ENCODE measurements around the gene SPTB. TPM values are rescaled to one million over a fixed set of nuclear protein-coding genes. Genes with fewer than 3 reads are reported as not detected.

Gene SPTB
- total and polyA plus RNA-seq, 9 of the 15 experiments (the other 6 are each of a cell fraction or from before 2014, with no cell fraction given): 0.21 to 45.9 (median 11.7) TPM

DNA sequence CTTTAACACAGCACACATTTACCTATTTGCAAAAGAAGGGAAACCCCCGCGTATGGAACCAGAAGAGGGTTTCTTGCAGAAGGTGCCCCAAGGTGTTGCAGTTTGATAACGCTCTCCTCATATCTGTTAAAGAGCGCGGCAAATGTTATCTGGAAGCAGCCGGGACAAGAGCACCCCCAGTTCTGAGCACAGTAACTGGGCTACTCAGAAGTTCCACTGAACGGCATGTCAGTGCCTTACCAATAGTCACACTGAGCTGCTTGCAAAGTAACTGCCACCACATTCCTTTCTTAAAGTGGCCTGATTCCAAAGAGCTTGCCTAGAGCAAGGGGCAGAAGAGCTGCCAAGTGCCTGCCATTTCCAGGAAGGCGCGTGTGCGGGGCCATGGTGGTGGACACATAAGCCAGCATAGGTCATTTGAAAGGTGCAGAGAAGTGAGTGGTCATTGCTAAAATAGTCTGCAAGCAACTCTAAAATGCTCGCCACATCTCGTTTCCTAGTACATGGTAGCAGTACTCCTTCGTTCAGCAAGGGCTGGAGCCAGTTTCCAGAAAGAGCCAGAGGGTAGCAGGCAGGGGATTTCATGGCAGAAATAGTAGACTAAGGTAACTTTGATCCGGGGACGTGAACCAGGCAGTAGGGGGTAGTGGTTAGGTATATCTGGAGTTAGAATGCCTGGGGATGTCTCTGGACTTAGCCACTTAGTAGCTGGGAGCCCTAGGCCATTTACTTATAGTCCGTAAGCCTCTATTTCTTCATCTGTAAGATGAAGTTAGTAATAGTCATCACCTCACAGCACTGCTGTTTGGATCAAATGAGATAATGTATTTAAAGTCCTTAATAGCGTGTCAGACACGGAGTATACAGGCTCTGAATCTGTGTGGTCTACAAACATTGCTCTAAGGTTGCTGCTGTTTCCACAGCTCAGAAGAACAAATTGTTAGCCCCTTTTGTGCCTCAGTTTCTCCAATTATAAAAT lies 37.6 kb downstream of the SPTB start (continued):
- TF ChIP-seq, protein P1, sequence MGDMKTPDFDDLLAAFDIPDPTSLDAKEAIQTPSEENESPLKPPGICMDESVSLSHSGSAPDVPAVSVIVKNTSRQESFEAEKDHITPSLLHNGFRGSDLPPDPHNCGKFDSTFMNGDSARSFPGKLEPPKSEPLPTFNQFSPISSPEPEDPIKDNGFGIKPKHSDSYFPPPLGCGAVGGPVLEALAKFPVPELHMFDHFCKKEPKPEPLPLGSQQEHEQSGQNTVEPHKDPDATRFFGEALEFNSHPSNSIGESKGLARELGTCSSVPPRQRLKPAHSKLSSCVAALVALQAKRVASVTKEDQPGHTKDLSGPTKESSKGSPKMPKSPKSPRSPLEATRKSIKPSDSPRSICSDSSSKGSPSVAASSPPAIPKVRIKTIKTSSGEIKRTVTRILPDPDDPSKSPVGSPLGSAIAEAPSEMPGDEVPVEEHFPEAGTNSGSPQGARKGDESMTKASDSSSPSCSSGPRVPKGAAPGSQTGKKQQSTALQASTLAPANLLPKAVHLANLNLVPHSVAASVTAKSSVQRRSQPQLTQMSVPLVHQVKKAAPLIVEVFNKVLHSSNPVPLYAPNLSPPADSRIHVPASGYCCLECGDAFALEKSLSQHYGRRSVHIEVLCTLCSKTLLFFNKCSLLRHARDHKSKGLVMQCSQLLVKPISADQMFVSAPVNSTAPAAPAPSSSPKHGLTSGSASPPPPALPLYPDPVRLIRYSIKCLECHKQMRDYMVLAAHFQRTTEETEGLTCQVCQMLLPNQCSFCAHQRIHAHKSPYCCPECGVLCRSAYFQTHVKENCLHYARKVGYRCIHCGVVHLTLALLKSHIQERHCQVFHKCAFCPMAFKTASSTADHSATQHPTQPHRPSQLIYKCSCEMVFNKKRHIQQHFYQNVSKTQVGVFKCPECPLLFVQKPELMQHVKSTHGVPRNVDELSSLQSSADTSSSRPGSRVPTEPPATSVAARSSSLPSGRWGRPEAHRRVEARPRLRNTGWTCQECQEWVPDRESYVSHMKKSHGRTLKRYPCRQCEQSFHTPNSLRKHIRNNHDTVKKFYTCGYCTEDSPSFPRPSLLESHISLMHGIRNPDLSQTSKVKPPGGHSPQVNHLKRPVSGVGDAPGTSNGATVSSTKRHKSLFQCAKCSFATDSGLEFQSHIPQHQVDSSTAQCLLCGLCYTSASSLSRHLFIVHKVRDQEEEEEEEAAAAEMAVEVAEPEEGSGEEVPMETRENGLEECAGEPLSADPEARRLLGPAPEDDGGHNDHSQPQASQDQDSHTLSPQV (IDR thresholded peaks at IDR 0.05): peak; percentile 81
- TF ChIP-seq NONO (IDR thresholded peaks at IDR 0.05; ENCODE audit: low read depth in 2 of 2, low read length in 1 of 2) (no peak), ZNF785 (CRISPR knock-in tag; IDR thresholded peaks at IDR 0.05) (no peak), ZC3H4 (CRISPR knock-in tag; IDR thresholded peaks at IDR 0.05; ENCODE audit: borderline replicate concordance) (no peak), ATF7 (IDR thresholded peaks at IDR 0.05) (peak; percentile 14; the same call in 1 of the 2 replicates), TCF3 (CRISPR knock-in tag; IDR thresholded peaks at IDR 0.05) (peak; percentile 88), GTF2F1 (IDR thresholded peaks at IDR 0.05; ENCODE audit: low read depth, low read length) (no peak), JUND (IDR thresholded peaks at IDR 0.05; ENCODE audit: borderline replicate concordance, low read depth, low read length) (peak; percentile 43; the same call in 1 of the 2 replicates), JUND (tag; IDR thresholded peaks at IDR 0.05; ENCODE audit: borderline replicate concordance, low read depth, low read length) (no peak; the same call in 2 of the 3 replicates)
- TF ChIP-seq, protein P2, sequence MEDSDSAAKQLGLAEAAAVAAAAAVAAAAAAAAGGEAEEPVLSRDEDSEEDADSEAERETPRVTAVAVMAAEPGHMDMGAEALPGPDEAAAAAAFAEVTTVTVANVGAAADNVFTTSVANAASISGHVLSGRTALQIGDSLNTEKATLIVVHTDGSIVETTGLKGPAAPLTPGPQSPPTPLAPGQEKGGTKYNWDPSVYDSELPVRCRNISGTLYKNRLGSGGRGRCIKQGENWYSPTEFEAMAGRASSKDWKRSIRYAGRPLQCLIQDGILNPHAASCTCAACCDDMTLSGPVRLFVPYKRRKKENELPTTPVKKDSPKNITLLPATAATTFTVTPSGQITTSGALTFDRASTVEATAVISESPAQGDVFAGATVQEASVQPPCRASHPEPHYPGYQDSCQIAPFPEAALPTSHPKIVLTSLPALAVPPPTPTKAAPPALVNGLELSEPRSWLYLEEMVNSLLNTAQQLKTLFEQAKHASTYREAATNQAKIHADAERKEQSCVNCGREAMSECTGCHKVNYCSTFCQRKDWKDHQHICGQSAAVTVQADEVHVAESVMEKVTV (CRISPR knock-in tag; IDR thresholded peaks at IDR 0.05): no peak
- TF ChIP-seq, protein P3, sequence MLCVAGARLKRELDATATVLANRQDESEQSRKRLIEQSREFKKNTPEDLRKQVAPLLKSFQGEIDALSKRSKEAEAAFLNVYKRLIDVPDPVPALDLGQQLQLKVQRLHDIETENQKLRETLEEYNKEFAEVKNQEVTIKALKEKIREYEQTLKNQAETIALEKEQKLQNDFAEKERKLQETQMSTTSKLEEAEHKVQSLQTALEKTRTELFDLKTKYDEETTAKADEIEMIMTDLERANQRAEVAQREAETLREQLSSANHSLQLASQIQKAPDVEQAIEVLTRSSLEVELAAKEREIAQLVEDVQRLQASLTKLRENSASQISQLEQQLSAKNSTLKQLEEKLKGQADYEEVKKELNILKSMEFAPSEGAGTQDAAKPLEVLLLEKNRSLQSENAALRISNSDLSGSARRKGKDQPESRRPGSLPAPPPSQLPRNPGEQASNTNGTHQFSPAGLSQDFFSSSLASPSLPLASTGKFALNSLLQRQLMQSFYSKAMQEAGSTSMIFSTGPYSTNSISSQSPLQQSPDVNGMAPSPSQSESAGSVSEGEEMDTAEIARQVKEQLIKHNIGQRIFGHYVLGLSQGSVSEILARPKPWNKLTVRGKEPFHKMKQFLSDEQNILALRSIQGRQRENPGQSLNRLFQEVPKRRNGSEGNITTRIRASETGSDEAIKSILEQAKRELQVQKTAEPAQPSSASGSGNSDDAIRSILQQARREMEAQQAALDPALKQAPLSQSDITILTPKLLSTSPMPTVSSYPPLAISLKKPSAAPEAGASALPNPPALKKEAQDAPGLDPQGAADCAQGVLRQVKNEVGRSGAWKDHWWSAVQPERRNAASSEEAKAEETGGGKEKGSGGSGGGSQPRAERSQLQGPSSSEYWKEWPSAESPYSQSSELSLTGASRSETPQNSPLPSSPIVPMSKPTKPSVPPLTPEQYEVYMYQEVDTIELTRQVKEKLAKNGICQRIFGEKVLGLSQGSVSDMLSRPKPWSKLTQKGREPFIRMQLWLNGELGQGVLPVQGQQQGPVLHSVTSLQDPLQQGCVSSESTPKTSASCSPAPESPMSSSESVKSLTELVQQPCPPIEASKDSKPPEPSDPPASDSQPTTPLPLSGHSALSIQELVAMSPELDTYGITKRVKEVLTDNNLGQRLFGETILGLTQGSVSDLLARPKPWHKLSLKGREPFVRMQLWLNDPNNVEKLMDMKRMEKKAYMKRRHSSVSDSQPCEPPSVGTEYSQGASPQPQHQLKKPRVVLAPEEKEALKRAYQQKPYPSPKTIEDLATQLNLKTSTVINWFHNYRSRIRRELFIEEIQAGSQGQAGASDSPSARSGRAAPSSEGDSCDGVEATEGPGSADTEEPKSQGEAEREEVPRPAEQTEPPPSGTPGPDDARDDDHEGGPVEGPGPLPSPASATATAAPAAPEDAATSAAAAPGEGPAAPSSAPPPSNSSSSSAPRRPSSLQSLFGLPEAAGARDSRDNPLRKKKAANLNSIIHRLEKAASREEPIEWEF (CRISPR knock-in tag; IDR thresholded peaks at IDR 0.05): no peak

Measured in K562 (cell line).